HCT116 (cell line): ENCODE data around the gene GPHN. TPM values are rescaled to one million over a fixed set of nuclear protein-coding genes. Genes with fewer than 3 reads are reported as not detected.

Experiments
- ATAC-seq: fragments of 200-7000 bp; cut with Tn5 transposase; 2 replicates; pipeline ENCODE4 v1.9.1; 2020; ENCODE audit warnings: mild to moderate bottlenecking, moderate library complexity
- BruUV-seq: library from RNA; stranded (reverse); fragments of 400-500 nt; replicated peaks from 2 replicates; lab custom pipeline; 2021; lab: Mats Ljungman, UMichigan
- CTCF ChIA-PET: fragments of 300-600 bp; sonication (Branson Sonifier 250); formaldehyde crosslinking; loops from one replicate; lab custom pipeline; 2021; ENCODE audit warnings: antibody characterized with exemption; lab: Charles Lee
- POLR2A ChIA-PET: fragments of 300-600, 350-600 bp; sonication (Branson Sonifier 250); formaldehyde crosslinking; loops from one replicate; lab custom pipeline; 2021; ENCODE audit warnings: antibody characterized with exemption; lab: Charles Lee
- RAD21 ChIA-PET, 2 experiments: fragments of 300-600 bp; sonication (Branson Sonifier 250); formaldehyde crosslinking; loops; one replicate each; lab custom pipeline; 2023; ENCODE audit warnings: low total read pairs in 2 of 2; ENCODE audit not compliant: uncharacterized antibody in 2 of 2, unreplicated experiment in 2 of 2, low non-redundant PET in 1 of 2; lab: Charles Lee
- DNase-seq: peaks from one replicate; pipeline ENCODE4 v3.0.0-alpha.2; 2010; ENCODE audit warnings: low read depth, low spot score
- H2AFZ ChIP-seq: fragments of 200-600 bp; shearing (Covaris generic), sonication (generic); 2 replicates; pipeline ENCODE4 v1.6.1; 2017; ENCODE audit warnings: low read depth, mixed run types, mixed read lengths, antibody characterized with exemption, low read length; ENCODE audit not compliant: poor library complexity, severe bottlenecking
- H3K27ac ChIP-seq: 2 replicates; pipeline ENCODE4 v1.5.1; 2012; ENCODE audit warnings: low read depth, low read length
- H3K27me3 ChIP-seq: fragments of 200-600 bp; sonication (generic); 2 replicates; pipeline ENCODE4 v1.6.1; 2016; ENCODE audit warnings: mixed run types, low read length, mixed read lengths; ENCODE audit not compliant: insufficient read depth
- H3K36me3 ChIP-seq, 2 experiments: fragments of 200-500 bp in 1 of 2; fragments of 200-600 bp in 1 of 2; sonication (Bioruptor generic) in 1 of 2; sonication (generic) in 1 of 2; 2 replicates each; pipeline versions ENCODE4 v1.5.1 to v1.6.1; 2014 to 2016; ENCODE audit warnings: low read length in 2 of 2, inconsistent platforms in 1 of 2, mixed read lengths in 1 of 2, mixed run types in 1 of 2; ENCODE audit not compliant: insufficient read depth in 2 of 2, control insufficient read depth in 1 of 2
- H3K4me1 ChIP-seq, 2 experiments: fragments of 200-600 bp in 1 of 2; sonication (generic) in 1 of 2; 2 replicates each; pipeline versions ENCODE4 v1.5.1 to v1.6.1; 2012 to 2017; ENCODE audit warnings: low read length in 2 of 2, inconsistent platforms in 1 of 2, mild to moderate bottlenecking in 1 of 2, mixed read lengths in 1 of 2, mixed run types in 1 of 2, moderate library complexity in 1 of 2; ENCODE audit not compliant: insufficient read depth in 2 of 2, control insufficient read depth in 1 of 2
- H3K4me2 ChIP-seq: fragments of 200-600 bp; sonication (generic); 2 replicates; pipeline ENCODE4 v1.6.1; 2017; ENCODE audit warnings: mixed run types, low read length, mixed read lengths
- H3K4me3 ChIP-seq, 2 experiments: fragments of 200-600 bp in 1 of 2; sonication (generic) in 1 of 2; replicated peaks in 1 of 2; 2 replicates each; pipeline ENCODE4 v1.5.1; 2011 to 2016; ENCODE audit warnings: low read length in 2 of 2, control low read depth in 1 of 2, low read depth in 1 of 2, mild to moderate bottlenecking in 1 of 2, mixed read lengths in 1 of 2, mixed run types in 1 of 2
- H3K79me2 ChIP-seq: fragments of 200-600 bp; sonication (generic); 2 replicates; pipeline ENCODE4 v1.6.1; 2017; ENCODE audit warnings: mild to moderate bottlenecking, mixed run types, low read length, moderate library complexity, mixed read lengths; ENCODE audit not compliant: insufficient read depth
- H3K9ac ChIP-seq: fragments of 200-600 bp; sonication (generic); 2 replicates; pipeline ENCODE4 v1.6.1; 2016; ENCODE audit warnings: low read length, mixed read lengths
- H3K9me2 ChIP-seq: fragments of 200-600 bp; sonication (generic), shearing (Covaris generic); 2 replicates; pipeline ENCODE4 v1.6.1; 2017; ENCODE audit warnings: mixed run types, mild to moderate bottlenecking, moderate library complexity; ENCODE audit not compliant: insufficient read depth
- H3K9me3 ChIP-seq, 2 experiments: fragments of 200-500 bp in 1 of 2; fragments of 200-600 bp in 1 of 2; sonication (Bioruptor generic) in 1 of 2; sonication (generic) in 1 of 2; 2 replicates each; pipeline ENCODE4 v1.6.1; 2014 to 2017; ENCODE audit warnings: low read length in 2 of 2, mixed read lengths in 2 of 2, inconsistent platforms in 1 of 2, low read depth in 1 of 2, mild to moderate bottlenecking in 1 of 2, mixed run types in 1 of 2, moderate library complexity in 1 of 2; ENCODE audit not compliant: control insufficient read depth in 1 of 2, insufficient read depth in 1 of 2
- H4K20me1 ChIP-seq: fragments of 200-600 bp; sonication (generic), shearing (Covaris generic); 2 replicates; pipeline ENCODE4 v1.6.1; 2017; ENCODE audit warnings: mixed run types, mild to moderate bottlenecking, moderate library complexity; ENCODE audit not compliant: insufficient read depth
- CBX3 ChIP-seq: IDR thresholded peaks from 2 replicates; pipeline ENCODE4 v1.6.1; 2012; ENCODE audit warnings: low read depth
- CEBPB ChIP-seq: IDR thresholded peaks from 2 replicates; pipeline ENCODE4 v1.6.1; 2012; ENCODE audit warnings: low read depth
- CTCF ChIP-seq, 3 experiments: fragments of 200-600 bp in 1 of 3; sonication (generic) in 1 of 3; IDR thresholded peaks in 2 of 3; conservative IDR thresholded peaks in 1 of 3; 2 replicates each; pipeline ENCODE4 v1.5.1; 2012 to 2017; ENCODE audit warnings: low read depth in 2 of 3, low read length in 2 of 3, antibody characterized with exemption in 1 of 3, borderline replicate concordance in 1 of 3, control low read depth in 1 of 3, mild to moderate bottlenecking in 1 of 3, mixed read lengths in 1 of 3, mixed run types in 1 of 3, moderate library complexity in 1 of 3; ENCODE audit not compliant: insufficient read depth in 1 of 3
- EGR1 ChIP-seq: IDR thresholded peaks from 2 replicates; pipeline ENCODE4 v1.6.1; 2012; ENCODE audit warnings: low read depth
- FOSL1 ChIP-seq: IDR thresholded peaks from 2 replicates; pipeline ENCODE4 v1.6.1; 2012; ENCODE audit warnings: low read depth
- POLR2AphosphoS5 ChIP-seq: IDR thresholded peaks from 2 replicates; pipeline ENCODE4 v1.6.1; 2011; ENCODE audit warnings: mild to moderate bottlenecking, low read depth, low read length, moderate library complexity
- REST ChIP-seq: IDR thresholded peaks from 2 replicates; pipeline ENCODE4 v1.6.1; 2012; ENCODE audit warnings: low read depth
- ZBTB33 ChIP-seq: IDR thresholded peaks from 2 replicates; pipeline ENCODE4 v1.6.1; 2011; ENCODE audit warnings: mild to moderate bottlenecking, low read length, moderate library complexity; ENCODE audit not compliant: insufficient replicate concordance; ENCODE audit errors: extremely low read depth
- ZNF274 ChIP-seq: fragments of 200-500 bp; sonication (Bioruptor generic); IDR thresholded peaks from 2 replicates; pipeline ENCODE4 v1.6.1; 2014; ENCODE audit warnings: mild to moderate bottlenecking, low read depth, low read length, inconsistent platforms
- intact Hi-C: fragments of 100-400 bp; cut with micrococcal nuclease; formaldehyde crosslinking; loops from 2 replicates; pipeline ENCODE4 v1.10.0; 2022
- total RNA-seq: library from RNA; stranded (reverse); gene quantifications from one replicate; pipeline ENCODE4 v1.2.1, GENCODE V29; 2021; ENCODE audit not compliant: unreplicated experiment

GPHN gene
- total RNA-seq, 1 experiment from 2014 or later = 43.8 TPM

- no peak for DNase-seq
- Histone ChIP-seq H3K27me3 (no peaks in the 10 kb centered on the region), H3K9me3 (no peaks in the 10 kb centered on the region), H3K27ac (no peak overlapping the region), H3K9ac (no peak overlapping the region), H3K36me3 (no peaks in the 10 kb centered on the region), H3K4me3 (no peak overlapping the region), H2AFZ (no peak overlapping the region), H3K9me2 (no peaks in the 10 kb centered on the region), H3K4me2 (no peak overlapping the region), H3K4me1 (no peaks in the 10 kb centered on the region), H4K20me1 (no peaks in the 10 kb centered on the region), H3K79me2 (no peaks in the 10 kb centered on the region)
- ChIA-PET POLR2A (no interaction called here), RAD21 (no interaction called here), CTCF (no interaction called here)
- ATAC-seq = no peak
- intact Hi-C loops = no loop called here
- TF ChIP-seq CEBPB = no peak
- no peak for TF ChIP-seq CBX3
- TF ChIP-seq EGR1 = no peak
- TF ChIP-seq ZBTB33 = no peak
- no peak for TF ChIP-seq POLR2AphosphoS5
- BruUV-seq = no TSS peak
Observed at GRCh38 chr14:66920196-66920595, 412.2 kb downstream of the GPHN start.

GRCh38 chr14:66923251-66923650 is 415.3 kb downstream of the GPHN start:
- ATAC-seq = no peak

More at GRCh38 chr14:66923251-66923650, 415.3 kb downstream of the GPHN start:
- CTCF ChIA-PET = no interaction called here
- Histone ChIP-seq H3K36me3 (no peaks in the 10 kb centered on the region), H3K9ac (no peak overlapping the region), H3K27ac (no peak overlapping the region), H3K9me2 (no peaks in the 10 kb centered on the region), H3K4me2 (no peak overlapping the region), H3K4me3 (no peak overlapping the region), H3K4me1 (no peaks in the 10 kb centered on the region), H4K20me1 (no peaks in the 10 kb centered on the region), H3K27me3 (no peaks in the 10 kb centered on the region), H2AFZ (no peak overlapping the region), H3K9me3 (no peaks in the 10 kb centered on the region), H3K79me2 (no peaks in the 10 kb centered on the region)
- no TSS peak for BruUV-seq
- no peak for DNase-seq
- RAD21 ChIA-PET = no interaction called here
- intact Hi-C loops = no loop called here
- POLR2A ChIA-PET = no interaction called here
- TF ChIP-seq ZNF274 (no peak), CBX3 (no peak), CTCF (IDR thresholded peaks at IDR 0.05 in 2 of 3, conservative IDR thresholded peaks at IDR 0.05 in 1 of 3; ENCODE audit: borderline replicate concordance in 1 of 3, insufficient read depth in 1 of 3, low read depth in 2 of 3, low read length in 2 of 3) (0 out of 6 replicates have a peak, but pooled peaks of 1 of the 3 experiments have one; percentile 14), FOSL1 (no peak), REST (no peak), POLR2AphosphoS5 (no peak)
